Posterior cingulate gyrus (tissue), 11 donors: ENCODE data around the gene SLC23A2.

Source experiments
- DNase-seq, 10 donors: peaks; one replicate each; pipeline versions ENCODE4 v3.0.0 to v3.0.0-alpha.2; 2020 to 2021; ENCODE audit warnings: mixed read lengths in 3 of 10
- intact Hi-C: fragments of 100-400 bp; cut with DNase I; formaldehyde crosslinking; loops from one replicate; pipeline ENCODE4 v1.15.1; 2023

Gene SLC23A2

DNA sequence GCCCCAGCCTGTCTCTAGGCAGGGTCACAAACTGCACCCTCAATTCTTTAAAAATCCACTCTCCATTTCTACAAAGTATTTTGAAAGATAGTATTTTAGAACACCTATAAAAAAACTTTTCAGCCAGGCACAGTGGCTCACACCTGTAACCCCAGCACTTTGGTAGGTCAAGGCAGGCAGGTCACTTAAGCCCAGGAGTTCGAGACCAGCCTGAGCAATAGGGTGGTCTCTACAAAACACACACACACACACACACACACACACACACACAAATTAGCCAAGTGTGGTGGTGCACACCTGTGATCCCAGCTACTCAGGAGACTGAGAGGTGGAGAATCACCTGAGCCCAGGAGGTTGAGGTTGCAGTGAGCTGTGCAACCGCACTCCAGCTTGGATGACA is 30.2 kb downstream of the SLC23A2 start:
- DNase-seq = peak in 1 of 10 donors; percentile 7
- intact Hi-C loops = no loop called here

- intact Hi-C loops = no loop called here
- peak in 1 of 10 donors; percentile 14 for DNase-seq
These were observed 33.4 kb downstream of the SLC23A2 start for GRCh38 chr20:4967752-4968477.

DNA sequence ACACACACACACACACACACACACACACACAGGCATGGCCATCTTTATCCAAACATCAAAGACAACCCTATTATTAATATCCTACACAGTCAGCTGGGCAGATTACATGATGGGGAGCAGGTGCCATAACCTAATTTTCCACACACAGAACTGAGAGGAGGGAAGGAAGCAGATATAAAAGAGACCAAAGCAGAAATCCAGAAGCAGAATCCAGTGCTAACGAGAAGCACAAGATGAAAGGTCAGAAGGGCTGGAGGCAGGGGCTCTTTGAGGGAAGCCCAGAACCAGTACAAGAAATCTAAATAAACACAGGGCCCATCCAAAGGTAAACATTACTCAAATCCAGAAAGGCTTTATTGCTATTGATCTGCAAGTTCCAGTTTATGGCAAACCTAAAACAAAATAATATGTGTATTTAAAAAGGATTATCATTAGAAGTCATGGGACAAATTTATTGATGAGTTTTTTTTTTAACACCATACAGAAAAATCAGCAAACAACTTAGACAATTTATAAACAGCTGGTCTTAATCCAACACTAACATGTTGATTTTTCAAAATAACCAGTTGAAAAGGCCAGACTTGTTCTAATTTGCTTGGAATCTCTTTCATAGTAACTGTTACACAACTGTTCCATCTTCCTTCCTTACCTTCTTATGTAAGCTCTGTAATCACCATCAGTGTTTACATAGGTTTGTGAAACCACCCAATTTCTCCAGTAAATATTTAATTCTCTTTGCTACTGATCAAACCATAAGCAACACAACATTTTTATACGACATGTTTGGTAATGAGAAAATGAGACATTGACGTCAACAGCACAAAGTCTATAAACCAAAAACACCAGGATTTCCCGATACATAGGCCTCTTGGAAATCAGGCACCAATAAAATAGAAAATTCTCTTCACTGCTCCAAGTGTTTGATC is 34.2 kb downstream of the SLC23A2 start:
- intact Hi-C loops = no loop called here
- peak in 1 of 10 donors; percentile 2 for DNase-seq

- intact Hi-C loops = no loop called here
- peak in 1 of 10 donors; percentile 36 for DNase-seq
These were observed 39.0 kb downstream of the SLC23A2 start for GRCh38 chr20:4962241-4962855.

- no peak for DNase-seq
- intact Hi-C loops = no loop called here
These were observed 39.6 kb downstream of the SLC23A2 start for GRCh38 chr20:4961746-4962145.

GRCh38 chr20:4959592-4959991 is 41.7 kb downstream of the SLC23A2 start:
- intact Hi-C loops = loop anchor here (5.0 kb wide), 2 partner anchors 138 to 352 kb away; no protein-coding TSS in a partner anchor
- DNase-seq = peak in 1 of 10 donors; percentile 9

GRCh38 chr20:4957939-4958362 is 43.4 kb downstream of the SLC23A2 start:
- DNase-seq = peak in 1 of 10 donors; percentile 35
- intact Hi-C loops = loop anchor here (5.0 kb wide), 2 partner anchors 139 to 351 kb away; no protein-coding TSS in a partner anchor

DNA sequence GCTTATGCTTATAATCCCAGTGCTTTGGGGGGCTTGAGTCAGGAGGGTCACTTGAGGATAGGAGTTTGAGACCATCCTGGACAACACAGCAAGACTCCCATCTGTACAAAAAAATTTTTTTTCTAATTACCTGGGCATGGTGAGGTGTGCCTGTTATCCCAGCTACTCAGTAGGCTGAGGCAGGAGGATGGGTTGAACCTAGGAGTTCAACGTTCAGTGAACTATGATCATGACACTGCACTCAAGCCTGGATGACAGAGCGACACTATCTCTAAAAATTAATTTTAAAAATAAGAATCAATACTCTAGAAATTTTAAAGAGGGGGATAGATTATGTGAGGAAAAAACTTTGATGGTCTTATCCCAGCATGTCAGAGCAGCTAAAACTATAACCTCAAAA is 44.1 kb downstream of the SLC23A2 start:
- intact Hi-C loops = loop anchor here (5.0 kb wide), 2 partner anchors 140 to 350 kb away; no protein-coding TSS in a partner anchor
- DNase-seq = peak in 1 of 10 donors; percentile 11

DNA sequence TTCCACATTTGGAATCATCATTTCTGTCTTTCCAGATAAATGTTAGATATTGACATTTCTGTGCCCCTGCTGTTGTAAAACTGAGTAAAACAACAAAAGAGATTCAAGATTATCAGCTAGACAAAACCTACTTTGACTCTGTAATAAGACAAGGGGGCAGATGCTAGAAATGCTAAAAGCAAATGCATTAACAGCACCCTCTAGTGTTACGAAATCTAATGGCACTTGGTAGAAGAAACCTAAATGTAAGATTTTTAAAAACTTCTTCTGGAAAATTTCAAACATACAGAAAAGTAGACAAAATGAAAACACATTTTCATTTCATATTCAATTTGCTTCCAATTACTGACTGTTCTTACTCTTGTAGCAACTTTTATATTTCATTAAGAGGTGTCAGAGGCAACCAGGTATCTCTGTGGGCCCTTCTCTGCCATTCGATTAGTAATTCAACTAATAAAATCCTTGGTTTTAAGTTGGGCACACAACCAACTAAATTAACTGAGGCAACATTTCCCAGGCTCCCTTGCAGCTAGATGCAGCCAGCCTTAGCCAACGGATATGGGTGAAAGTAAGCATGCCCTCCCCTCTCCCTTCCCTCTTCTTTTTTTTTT is 45.0 kb downstream of the SLC23A2 start:
- intact Hi-C loops = loop anchor here (5.0 kb wide), 2 partner anchors 141 to 349 kb away; no protein-coding TSS in a partner anchor
- DNase-seq = peak in 1 of 10 donors; percentile 9

- DNase-seq = no peak
- intact Hi-C loops = no loop called here
These were observed 47.4 kb downstream of the SLC23A2 start for GRCh38 chr20:4953881-4954280.

- intact Hi-C loops = no loop called here
- no peak for DNase-seq
These were observed 49.1 kb downstream of the SLC23A2 start for GRCh38 chr20:4952229-4952628.

GRCh38 chr20:4951299-4951698 is 50.0 kb downstream of the SLC23A2 start:
- intact Hi-C loops = no loop called here
- DNase-seq = peak in 5 of 10 donors; percentile 24 to 80 (median 29)

GRCh38 chr20:4950841-4951240 is 50.5 kb downstream of the SLC23A2 start:
- peak in 1 of 10 donors; percentile 66 for DNase-seq
- intact Hi-C loops = no loop called here

DNA sequence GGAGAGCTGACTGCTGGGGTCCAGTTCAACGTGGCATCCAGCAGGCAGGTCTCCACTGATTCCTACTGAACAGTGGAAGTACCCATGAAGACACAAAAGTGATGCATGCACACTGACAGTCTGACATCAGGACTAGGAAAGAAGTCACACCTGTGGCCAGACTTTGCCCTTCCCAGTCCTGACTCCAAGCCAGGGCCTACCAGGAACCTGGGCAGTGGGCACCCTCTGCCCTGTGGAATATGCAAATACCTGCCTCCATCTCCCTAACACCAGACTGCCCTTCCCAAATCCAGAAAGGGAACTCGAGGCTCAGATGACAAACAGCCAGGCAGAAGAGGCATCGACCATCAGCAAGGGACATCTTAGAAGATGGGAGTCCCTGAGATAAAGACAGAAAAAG is 50.9 kb downstream of the SLC23A2 start:
- intact Hi-C loops = no loop called here
- peak in 1 of 10 donors; percentile 62 for DNase-seq

DNA sequence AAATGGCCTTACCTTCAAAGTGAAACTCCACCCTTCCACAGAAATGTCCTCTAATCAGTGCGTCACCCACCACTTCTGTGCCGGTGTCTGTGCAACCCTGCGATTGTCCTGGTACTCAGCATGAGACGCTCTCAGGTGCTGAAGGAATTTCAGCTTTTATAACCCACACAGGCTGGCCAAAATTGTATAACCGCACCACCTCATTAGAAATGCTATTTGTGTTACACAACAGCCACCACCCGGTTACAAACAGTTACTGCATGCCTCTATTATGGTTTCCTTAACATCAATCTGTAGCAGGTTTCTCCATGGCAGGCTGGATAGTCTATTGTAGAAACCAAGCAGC is 51.5 kb downstream of the SLC23A2 start:
- intact Hi-C loops = loop anchor here (5.0 kb wide), 1 partner anchor 63 kb away; no protein-coding TSS in a partner anchor
- DNase-seq = peak in 4 of 10 donors; percentile 21 to 45 (median 30)

- DNase-seq = peak in 1 of 10 donors; percentile 81
- intact Hi-C loops = loop anchor here (5.0 kb wide), 1 partner anchor 61 kb away; no protein-coding TSS in a partner anchor
These were observed 53.3 kb downstream of the SLC23A2 start for GRCh38 chr20:4947817-4948559.

- no peak for DNase-seq
- intact Hi-C loops = loop anchor here (5.0 kb wide), 1 partner anchor 60 kb away; no protein-coding TSS in a partner anchor
These were observed 54.3 kb downstream of the SLC23A2 start for GRCh38 chr20:4946986-4947385.

- intact Hi-C loops = loop anchor here (5.0 kb wide), 1 partner anchor 59 kb away; no protein-coding TSS in a partner anchor
- no peak for DNase-seq
These were observed 54.7 kb downstream of the SLC23A2 start for GRCh38 chr20:4946585-4946984.
